ENCODE results near the gene RBMS3. TPM values are rescaled to one million over a fixed set of nuclear protein-coding genes. Genes with fewer than 3 reads are reported as not detected.

RBMS3 gene
- total RNA-seq, 1 experiment from 2014 or later: 7.4 TPM

GRCh38 chr3:29440413-29441305, 159.8 kb downstream of the RBMS3 start:
- Mint-ChIP-seq H3K27ac (ENCODE audit: unreplicated experiment) (no peak overlapping the region), H3K4me3 (ENCODE audit: unreplicated experiment) (peak overlapping the region; percentile 71), H3K27me3 (ENCODE audit: insufficient read depth, unreplicated experiment) (no peaks in the 10 kb centered on the region), H3K4me1 (ENCODE audit: low read depth, unreplicated experiment) (peaks cover 7% of the 10 kb centered on the region), H3K9me3 (ENCODE audit: unreplicated experiment) (peaks cover 9% of the 10 kb centered on the region), H3K36me3 (ENCODE audit: insufficient read depth, unreplicated experiment) (no peaks in the 10 kb centered on the region)
- Histone ChIP-seq H3K4me3 (ENCODE audit: low read depth, low read length) (peak overlapping the region; percentile 20), H3K27me3 (replicated peaks; ENCODE audit: control insufficient read depth, insufficient read depth, low read length) (no peaks in the 10 kb centered on the region), H3K36me3 (ENCODE audit: control insufficient read depth, insufficient read depth, low read length) (no peaks in the 10 kb centered on the region), H3K4me1 (no peaks in the 10 kb centered on the region), H3K9me3 (no peaks in the 10 kb centered on the region; the same call in 1 of the 2 replicates)
- BruUV-seq (replicated peaks): no TSS peak
- DNase-seq: peak in 1 of 2 experiments; percentile 7
- ChIA-PET POLR2A (interaction anchor here (0.7 kb wide), 1 partner anchor 102 kb away, joined by 4 read pairs; no protein-coding TSS in a partner anchor), CTCF (no interaction called here)
- TF ChIP-seq CTCF (IDR thresholded peaks at IDR 0.05; ENCODE audit: insufficient read depth in 1 of 2, low read depth in 1 of 2, low read length in 1 of 2, severe bottlenecking in 1 of 2, unreplicated experiment in 1 of 2): no peak
- intact Hi-C loops (cut with micrococcal nuclease; ENCODE audit: unreplicated experiment): no loop called here

GRCh38 chr3:29441422-29441821, 160.6 kb downstream of the RBMS3 start:
- Histone ChIP-seq H3K9me3 (no peaks in the 10 kb centered on the region; the same call in 1 of the 2 replicates), H3K4me3 (ENCODE audit: low read depth, low read length) (no peak overlapping the region), H3K27me3 (replicated peaks; ENCODE audit: control insufficient read depth, insufficient read depth, low read length) (no peaks in the 10 kb centered on the region), H3K36me3 (ENCODE audit: control insufficient read depth, insufficient read depth, low read length) (no peaks in the 10 kb centered on the region), H3K4me1 (no peaks in the 10 kb centered on the region)
- Mint-ChIP-seq H3K27ac (ENCODE audit: unreplicated experiment) (no peak overlapping the region), H3K4me1 (ENCODE audit: low read depth, unreplicated experiment) (peaks cover 7% of the 10 kb centered on the region), H3K27me3 (ENCODE audit: insufficient read depth, unreplicated experiment) (no peaks in the 10 kb centered on the region), H3K36me3 (ENCODE audit: insufficient read depth, unreplicated experiment) (no peaks in the 10 kb centered on the region), H3K9me3 (ENCODE audit: unreplicated experiment) (peaks cover 9% of the 10 kb centered on the region), H3K4me3 (ENCODE audit: unreplicated experiment) (no peak overlapping the region)
- BruUV-seq (replicated peaks): no TSS peak
- ChIA-PET CTCF (no interaction called here), POLR2A (interaction anchor here (0.7 kb wide), 1 partner anchor 102 kb away, joined by 4 read pairs; no protein-coding TSS in a partner anchor)
- DNase-seq: no peak
- no peak for TF ChIP-seq CTCF (IDR thresholded peaks at IDR 0.05; ENCODE audit: insufficient read depth in 1 of 2, low read depth in 1 of 2, low read length in 1 of 2, severe bottlenecking in 1 of 2, unreplicated experiment in 1 of 2)
- intact Hi-C loops (cut with micrococcal nuclease; ENCODE audit: unreplicated experiment): no loop called here

DNA sequence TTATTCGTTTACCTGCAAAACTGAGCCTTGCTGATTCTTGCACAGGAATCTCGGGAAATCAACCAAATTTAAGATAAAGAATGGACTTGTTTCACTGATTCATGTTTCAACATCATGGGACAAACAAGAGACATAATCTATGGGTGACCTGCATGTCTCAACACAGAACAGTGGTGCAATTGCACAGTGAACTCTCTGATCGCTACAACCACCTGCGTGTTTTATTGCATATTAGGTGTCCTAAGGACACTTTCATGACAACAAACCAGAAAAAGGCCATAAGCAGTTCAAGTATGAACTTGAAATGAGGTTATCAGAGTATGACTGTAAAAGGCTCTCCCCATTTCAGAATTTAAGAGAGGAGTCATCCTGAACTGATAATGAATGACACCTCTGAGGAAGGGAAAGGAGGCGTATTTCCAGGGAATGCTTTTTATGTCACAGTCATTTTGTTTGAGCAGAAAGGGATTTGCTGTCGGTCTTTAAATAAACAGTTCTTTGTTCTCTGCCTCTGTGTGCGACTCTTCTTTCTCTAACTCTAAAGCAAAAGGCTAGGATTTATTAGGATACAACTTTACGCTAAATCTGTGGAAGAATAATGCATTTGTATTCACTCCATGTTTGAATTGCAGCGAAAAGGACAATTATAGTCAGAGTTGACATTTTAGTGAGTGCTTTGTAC, 167.2 kb downstream of the RBMS3 start:
- intact Hi-C loops (cut with micrococcal nuclease; ENCODE audit: unreplicated experiment): no loop called here
- Mint-ChIP-seq H3K27me3 (ENCODE audit: insufficient read depth, unreplicated experiment) (no peaks in the 10 kb centered on the region), H3K36me3 (ENCODE audit: insufficient read depth, unreplicated experiment) (peaks cover 4% of the 10 kb centered on the region), H3K4me1 (ENCODE audit: low read depth, unreplicated experiment) (peaks cover 5% of the 10 kb centered on the region), H3K4me3 (ENCODE audit: unreplicated experiment) (no peak overlapping the region), H3K9me3 (ENCODE audit: unreplicated experiment) (no peaks in the 10 kb centered on the region), H3K27ac (ENCODE audit: unreplicated experiment) (no peak overlapping the region)
- TF ChIP-seq CTCF (IDR thresholded peaks at IDR 0.05; ENCODE audit: insufficient read depth in 1 of 2, low read depth in 1 of 2, low read length in 1 of 2, severe bottlenecking in 1 of 2, unreplicated experiment in 1 of 2): no peak
- Histone ChIP-seq H3K36me3 (ENCODE audit: control insufficient read depth, insufficient read depth, low read length) (no peaks in the 10 kb centered on the region), H3K9me3 (no peaks in the 10 kb centered on the region), H3K27me3 (replicated peaks; ENCODE audit: control insufficient read depth, insufficient read depth, low read length) (no peaks in the 10 kb centered on the region), H3K4me3 (ENCODE audit: low read depth, low read length) (no peak overlapping the region), H3K4me1 (0 out of 2 replicates have a peak, but pooled peaks cover 2% of the 10 kb centered on the region)
- BruUV-seq (replicated peaks): no TSS peak
- CTCF ChIA-PET: no interaction called here
- peak in 1 of 2 experiments; percentile 14 for DNase-seq
- POLR2A ChIA-PET: no interaction called here

Measured in Caco-2 (cell line).